ENCODE measurements around the gene ACP5. TPM values are rescaled to one million over a fixed set of nuclear protein-coding genes. Genes with fewer than 3 reads are reported as not detected.

Gene ACP5
- total and polyA plus RNA-seq, 2 donors from 2014 or later: 13.8 to 93.3 TPM

GRCh38 chr19:11563532-11563931 is 13.9 kb downstream of the ACP5 start:
- Histone ChIP-seq H3K9me3 (ENCODE audit: control insufficient read depth in 2 of 3, insufficient read depth in 1 of 3, low read length in 3 of 3) (no peaks in the 10 kb centered on the region), H3K4me3 (ENCODE audit: low read length in 3 of 3) (no peak overlapping the region), H3K36me3 (ENCODE audit: control insufficient read depth in 2 of 3, insufficient read depth in 3 of 3, low read length in 3 of 3) (no peaks in the 10 kb centered on the region), H3K27me3 (ENCODE audit: control insufficient read depth, insufficient read depth, low read length) (no peaks in the 10 kb centered on the region), H3K4me1 (ENCODE audit: control insufficient read depth in 2 of 3, insufficient read depth in 2 of 3, low read depth in 1 of 3, low read length in 3 of 3) (peaks cover 1 to 5% (median 2%) of the 10 kb centered on the region in 3 donors), H3K27ac (ENCODE audit: low read depth in 2 of 2, low read length in 2 of 2) (no peak overlapping the region), H3K9ac (ENCODE audit: low read length in 3 of 3) (no peak overlapping the region)
- intact Hi-C loops (cut with DNase I): no loop called here
- no peak for DNase-seq
- no peak for FAIRE-seq
- TF ChIP-seq CTCF (IDR thresholded peaks at IDR 0.05; ENCODE audit: borderline replicate concordance, extremely low read depth, insufficient read depth): no peak

- FAIRE-seq: no peak
- intact Hi-C loops (cut with DNase I): no loop called here
- Histone ChIP-seq H3K4me3 (ENCODE audit: low read length in 3 of 3) (peak overlapping the region in 1 of 3 donors; percentile 18), H3K4me1 (ENCODE audit: control insufficient read depth in 2 of 3, insufficient read depth in 2 of 3, low read depth in 1 of 3, low read length in 3 of 3) (peaks cover 2 to 12% (median 9%) of the 10 kb centered on the region in 3 donors), H3K9me3 (ENCODE audit: control insufficient read depth in 2 of 3, insufficient read depth in 1 of 3, low read length in 3 of 3) (no peaks in the 10 kb centered on the region), H3K9ac (ENCODE audit: low read length in 3 of 3) (no peak overlapping the region), H3K27me3 (ENCODE audit: control insufficient read depth, insufficient read depth, low read length) (no peaks in the 10 kb centered on the region), H3K36me3 (ENCODE audit: control insufficient read depth in 2 of 3, insufficient read depth in 3 of 3, low read length in 3 of 3) (peaks cover 0 to 5% (median 4%) of the 10 kb centered on the region in 3 donors), H3K27ac (ENCODE audit: low read depth in 2 of 2, low read length in 2 of 2) (no peak overlapping the region)
- peak; percentile 47 for TF ChIP-seq CTCF (IDR thresholded peaks at IDR 0.05; ENCODE audit: borderline replicate concordance, extremely low read depth, insufficient read depth)
- DNase-seq: peak in 4 of 5 donors; percentile 73 to 91 (median 78)
Observed at GRCh38 chr19:11560404-11561051, 16.9 kb downstream of the ACP5 start.

GRCh38 chr19:11558881-11559828 is 18.3 kb downstream of the ACP5 start, which contains the start of gene ELOF1:
TSS of gene ELOF1 (minus strand) at chr19:11559230. CDS start at chr19:11554347, 4,883 bp downstream.
- Histone ChIP-seq H3K27me3 (ENCODE audit: control insufficient read depth, insufficient read depth, low read length) (no peaks in the 10 kb centered on the region), H3K9me3 (ENCODE audit: control insufficient read depth in 2 of 3, insufficient read depth in 1 of 3, low read length in 3 of 3) (no peaks in the 10 kb centered on the region), H3K4me1 (ENCODE audit: control insufficient read depth in 2 of 3, insufficient read depth in 2 of 3, low read depth in 1 of 3, low read length in 3 of 3) (peaks cover 2 to 12% (median 9%) of the 10 kb centered on the region in 3 donors), H3K27ac (ENCODE audit: low read depth in 2 of 2, low read length in 2 of 2) (peak within 1 kb of the TSS; percentile 66 to 81), H3K9ac (ENCODE audit: low read length in 3 of 3) (peak within 1 kb of the TSS; percentile 78 to 98 (median 92)), H3K4me3 (ENCODE audit: low read length in 3 of 3) (peak within 1 kb of the TSS; percentile 89 to 98 (median 95)), H3K36me3 (ENCODE audit: control insufficient read depth in 2 of 3, insufficient read depth in 3 of 3, low read length in 3 of 3) (peaks cover 0 to 8% (median 7%) of the 10 kb centered on the region in 3 donors)
- intact Hi-C loops (cut with DNase I): no loop called here
- peak; percentile 98 to 99 (median 99) for DNase-seq
- TF ChIP-seq CTCF (IDR thresholded peaks at IDR 0.05; ENCODE audit: borderline replicate concordance, extremely low read depth, insufficient read depth): peak; percentile 1
- peak; percentile 33 for FAIRE-seq
